Amniotic epithelial cell (primary cell): ENCODE measurements around the gene SHISA9.
"Not testable (repeated sequence)": the region's sequence is repeated elsewhere in the genome, so short reads cannot be mapped to it uniquely, and the experiment has no call there.

ENCODE experiments used
- DNase-seq: peaks from one replicate; pipeline ENCODE4 v3.0.0-alpha.2; 2010; ENCODE audit warnings: low read depth

The SHISA9 gene

DNA sequence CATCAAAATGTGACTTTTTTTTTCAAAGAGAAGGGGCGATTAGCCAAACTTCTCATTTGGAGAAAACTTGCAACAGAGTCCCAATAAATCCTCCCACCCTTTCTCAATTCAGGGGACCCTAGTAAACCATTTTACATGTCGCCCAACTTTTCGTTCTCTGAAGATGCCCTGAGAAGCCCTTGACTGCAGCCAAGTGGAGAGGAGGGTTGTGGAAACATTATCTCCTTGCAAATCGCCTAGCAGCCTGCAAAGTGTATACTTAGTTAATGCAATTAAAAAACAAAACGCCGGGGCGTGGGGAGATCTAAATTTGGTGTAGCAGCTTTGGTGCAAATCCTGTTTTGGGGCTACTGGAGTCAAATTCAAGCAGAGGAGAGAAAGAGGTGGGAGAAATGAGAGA lies 1.2 kb upstream of the SHISA9 start:
- no peak for DNase-seq

DNA sequence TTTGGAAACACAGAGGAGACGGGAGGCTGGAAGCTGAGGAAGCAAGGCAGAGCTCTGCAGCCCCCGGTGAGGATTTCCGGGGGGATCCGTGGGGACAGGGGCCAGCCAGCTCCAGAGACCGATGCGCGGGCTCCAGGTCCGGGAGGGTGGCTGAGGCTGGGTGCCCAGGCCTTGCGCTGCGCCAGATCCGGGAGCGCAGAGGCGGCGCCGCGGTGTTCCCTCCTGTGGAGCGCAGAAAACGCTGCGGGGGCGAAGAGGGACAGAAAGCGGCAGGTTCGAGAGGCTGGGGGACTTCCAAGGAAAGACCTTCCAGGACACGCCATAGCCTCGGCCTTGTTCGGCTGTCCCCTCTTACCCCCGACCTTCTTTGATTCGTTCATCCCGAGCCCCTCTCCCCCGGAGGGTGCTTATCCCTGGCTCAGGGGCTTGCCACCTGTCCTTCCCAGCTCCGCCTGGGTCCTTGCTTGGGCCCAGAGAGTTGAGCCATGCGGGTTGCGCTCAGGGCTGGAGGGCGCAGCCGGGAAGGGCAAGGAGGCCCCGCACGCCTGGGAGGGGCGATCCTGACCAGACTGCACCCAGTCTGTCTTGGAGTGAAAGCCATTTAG lies 697 bp upstream of the SHISA9 start:
- no peak for DNase-seq

DNA sequence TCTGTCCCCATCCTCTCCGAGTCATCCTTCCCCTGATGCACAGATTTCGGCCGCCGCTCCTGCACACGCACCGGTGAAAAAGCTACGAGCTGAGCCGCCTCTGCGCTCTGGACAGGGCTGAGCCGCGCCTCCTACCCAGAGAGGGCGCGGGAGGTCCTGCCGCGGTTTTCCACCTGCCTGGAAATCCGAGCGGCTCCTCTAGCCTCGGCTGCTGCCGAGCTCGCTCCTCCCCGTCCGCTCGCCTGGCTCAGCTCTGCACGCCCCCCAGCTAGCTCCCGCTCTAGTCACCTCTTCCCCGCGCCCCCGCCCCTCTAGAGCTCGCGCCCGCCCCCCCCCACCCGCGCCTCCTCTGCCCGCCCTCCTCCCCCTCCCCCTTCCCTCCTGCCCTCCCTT lies 198 bp upstream of the SHISA9 start:
- no peak for DNase-seq

DNA sequence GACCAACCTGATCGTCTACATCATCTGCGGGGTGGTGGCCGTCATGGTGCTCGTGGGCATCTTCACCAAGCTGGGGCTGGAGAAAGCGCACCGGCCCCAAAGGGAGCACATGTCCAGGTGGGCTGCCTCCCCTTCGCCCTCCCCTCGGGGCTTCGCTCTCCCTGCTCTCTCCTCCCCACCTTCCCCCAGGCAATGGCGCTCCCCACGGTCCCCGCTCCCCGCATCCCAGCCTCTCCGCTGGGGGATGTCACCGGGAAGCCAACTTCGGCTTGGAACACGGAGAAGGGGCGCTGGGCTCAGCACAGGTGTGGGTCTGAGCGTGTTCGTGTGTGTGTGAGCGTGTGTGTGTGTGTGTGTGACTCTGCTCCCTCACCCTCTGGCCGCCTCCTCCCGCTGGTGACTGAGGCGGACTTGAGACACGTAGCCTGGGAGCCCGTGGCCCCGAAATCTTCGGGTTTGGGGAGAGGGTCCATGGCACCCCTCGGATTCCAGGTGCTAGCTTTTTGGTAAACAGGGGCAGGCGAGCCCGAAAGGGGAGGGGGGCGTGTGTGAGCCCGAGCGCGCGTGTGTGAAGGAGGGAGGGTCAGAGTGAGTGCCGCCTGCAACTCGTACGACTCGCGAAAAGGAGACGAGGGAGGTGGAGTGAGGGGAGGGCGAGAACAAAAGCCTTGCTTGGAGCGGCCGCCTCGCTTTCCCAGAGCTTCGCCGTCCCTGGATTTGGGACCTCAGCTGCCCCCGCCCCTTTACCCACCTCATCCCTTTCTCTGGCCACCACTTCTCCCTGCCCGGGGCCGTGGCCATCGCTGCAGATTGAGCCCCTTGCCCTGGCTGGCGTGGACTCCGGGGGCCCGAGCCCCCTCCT lies 1.3 kb downstream of the SHISA9 start:
- no peak for DNase-seq

DNA sequence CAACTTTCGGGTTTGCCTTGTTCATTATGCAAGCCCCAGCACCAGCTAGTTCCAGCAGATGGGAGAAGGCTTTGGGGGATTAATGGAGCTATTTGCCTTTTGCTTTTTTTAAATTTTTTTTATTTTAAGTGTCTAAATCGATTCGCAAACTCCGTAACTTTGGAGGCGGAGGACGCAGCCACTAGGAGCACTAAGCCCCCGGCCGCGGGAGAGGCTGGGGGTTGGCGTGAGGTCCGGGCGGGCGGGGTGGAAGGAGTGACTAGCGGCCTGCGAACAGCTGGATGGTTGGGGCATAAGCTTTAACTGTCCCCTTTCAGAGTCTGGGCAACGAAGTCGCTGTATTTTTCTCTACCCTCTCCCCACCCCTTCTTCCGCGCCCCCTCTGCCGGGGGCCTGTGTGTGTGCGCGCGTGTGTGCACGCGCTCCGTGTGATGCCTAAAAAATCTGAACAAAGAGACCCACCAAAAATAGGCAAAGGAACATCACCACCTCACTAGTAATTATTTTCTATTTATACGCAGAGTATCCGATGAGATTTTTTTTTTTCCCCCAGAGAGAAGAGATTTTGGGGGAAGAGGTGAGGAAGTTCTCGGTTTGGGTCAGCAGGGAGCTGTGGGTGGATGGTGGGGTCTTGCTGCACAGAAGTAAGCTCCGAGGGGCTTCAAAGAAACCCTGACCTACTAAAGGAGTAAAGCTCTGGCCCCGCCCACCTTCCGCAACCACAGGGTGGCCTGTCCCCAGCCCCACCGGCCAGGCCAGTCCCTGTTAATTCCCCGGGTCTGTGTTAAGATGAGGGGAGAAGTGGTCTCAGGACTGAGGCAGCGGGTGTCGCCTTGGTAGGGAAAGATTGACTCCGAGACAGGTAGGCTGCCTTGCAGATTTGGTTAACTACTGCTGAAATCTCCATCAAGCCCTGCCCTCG lies 2.3 kb downstream of the SHISA9 start:
- no peak for DNase-seq

DNA sequence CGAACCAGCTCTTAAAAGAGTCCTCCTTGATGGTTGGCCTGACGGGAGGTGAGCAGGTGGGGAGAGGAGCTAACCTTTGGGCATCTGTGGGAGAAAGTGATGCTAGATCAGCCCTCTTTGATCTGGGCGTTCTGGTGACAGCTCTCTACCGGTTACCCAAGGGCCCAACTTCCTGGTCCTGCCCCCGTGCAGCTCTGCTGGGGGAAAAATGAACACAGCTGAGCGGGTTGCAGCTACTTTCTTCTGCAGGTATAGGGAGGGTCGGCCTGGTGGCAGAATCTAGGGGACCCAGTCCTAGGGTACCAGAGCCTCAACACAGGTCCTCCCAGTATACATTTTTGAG lies 2.9 kb downstream of the SHISA9 start:
- no peak for DNase-seq

DNA sequence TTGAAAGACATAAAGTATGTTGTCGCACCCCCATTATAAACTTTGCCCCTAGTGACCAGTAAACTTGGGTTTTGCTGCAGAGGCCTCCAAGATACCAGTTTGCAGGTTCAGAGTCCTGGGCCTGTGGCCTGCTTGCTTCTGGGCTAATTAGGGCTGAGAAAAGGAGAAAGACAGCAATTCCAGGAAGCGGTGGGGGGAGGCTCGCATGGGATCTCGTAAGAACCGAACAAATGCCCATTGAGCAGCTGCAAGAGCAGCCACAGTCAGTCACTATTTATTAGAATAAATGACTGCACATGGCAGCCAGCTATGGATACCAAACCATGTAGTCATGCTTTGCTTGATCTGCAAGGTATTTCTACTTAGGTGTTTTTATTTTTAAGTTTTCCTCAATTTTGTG lies 4.9 kb downstream of the SHISA9 start:
- DNase-seq, result no peak

DNA sequence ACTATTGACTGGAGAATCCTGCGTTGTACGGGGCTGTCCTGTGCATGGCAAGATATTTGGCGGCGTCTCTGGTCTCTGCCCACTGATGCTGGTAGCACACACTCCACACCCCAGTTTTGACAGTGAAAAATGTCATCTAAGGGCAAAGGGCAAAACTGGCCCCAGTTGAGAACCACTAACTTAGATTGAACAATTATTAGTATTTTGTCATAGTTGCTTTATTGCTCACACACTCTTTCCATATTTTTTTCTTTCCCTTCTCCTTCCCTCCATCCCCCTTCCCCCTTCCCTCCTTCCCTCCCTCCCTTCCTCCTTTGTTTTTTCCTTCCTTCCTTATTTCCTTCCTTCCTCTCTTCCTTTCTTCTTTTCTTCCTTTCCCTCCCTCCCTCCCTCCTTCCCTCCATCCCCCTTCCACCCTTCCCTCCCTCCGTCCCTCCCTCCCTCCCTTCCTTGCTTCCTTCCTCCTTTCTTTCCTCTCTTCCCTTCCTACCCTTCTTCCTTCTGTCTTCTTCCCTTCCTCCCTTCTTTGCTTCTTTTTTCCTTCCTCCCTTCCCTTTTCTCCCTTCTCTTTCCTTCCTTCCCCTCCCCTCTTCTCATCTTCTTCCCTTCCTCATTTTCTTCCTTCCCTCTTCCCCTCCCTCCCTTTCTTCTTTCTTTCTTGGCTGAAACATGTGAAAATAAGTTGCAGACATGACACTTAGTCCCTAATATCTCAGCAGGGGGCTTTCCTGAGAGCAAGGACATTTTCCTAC lies 5.5 kb downstream of the SHISA9 start:
- no peak for DNase-seq

DNA sequence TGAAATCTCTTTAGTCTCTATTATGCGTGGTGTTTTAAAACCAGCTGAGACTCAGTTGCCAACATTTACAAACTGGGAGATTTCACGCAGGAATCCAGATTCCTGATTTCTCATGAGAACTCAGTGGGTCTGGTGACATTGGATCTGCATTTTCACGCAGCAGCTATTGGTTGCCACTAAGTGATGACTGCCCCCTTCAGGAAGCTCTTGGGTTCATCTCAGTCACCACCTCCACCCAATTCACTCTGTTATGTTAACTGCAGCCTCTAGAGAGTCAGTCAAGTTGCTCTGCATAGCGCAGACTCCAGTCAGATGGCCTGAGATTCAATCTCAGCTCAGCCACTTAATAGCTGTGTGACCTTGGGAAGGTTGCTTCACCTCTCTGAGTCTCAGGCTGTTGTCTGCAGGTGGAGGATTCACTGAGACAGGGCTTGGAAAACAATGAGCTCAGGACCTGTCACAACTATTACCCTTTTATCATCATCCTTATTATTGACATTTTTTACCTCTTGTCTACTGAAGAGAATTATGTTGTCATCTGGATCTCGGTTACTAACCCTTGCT lies 6.4 kb downstream of the SHISA9 start:
- no peak for DNase-seq

DNA sequence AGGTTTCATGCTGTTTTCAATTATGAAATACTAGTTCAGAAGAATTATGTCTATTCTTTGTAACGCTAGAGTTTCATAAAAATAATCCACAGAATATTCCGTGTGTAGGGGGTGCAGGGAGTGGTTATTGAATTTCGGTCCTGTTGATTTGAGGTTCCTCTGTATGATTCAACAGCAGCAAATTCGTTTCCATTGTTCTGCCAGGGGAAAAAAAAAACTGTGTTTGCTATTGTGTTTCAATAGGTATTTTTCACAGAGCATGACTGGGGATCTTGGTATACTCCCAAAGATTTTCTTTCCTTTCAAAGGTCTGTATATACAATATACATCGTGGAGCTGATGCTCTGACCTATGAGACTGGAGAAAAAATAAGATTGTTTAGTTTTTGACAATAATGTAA lies 15.8 kb downstream of the SHISA9 start:
- DNase-seq, result no peak

DNA sequence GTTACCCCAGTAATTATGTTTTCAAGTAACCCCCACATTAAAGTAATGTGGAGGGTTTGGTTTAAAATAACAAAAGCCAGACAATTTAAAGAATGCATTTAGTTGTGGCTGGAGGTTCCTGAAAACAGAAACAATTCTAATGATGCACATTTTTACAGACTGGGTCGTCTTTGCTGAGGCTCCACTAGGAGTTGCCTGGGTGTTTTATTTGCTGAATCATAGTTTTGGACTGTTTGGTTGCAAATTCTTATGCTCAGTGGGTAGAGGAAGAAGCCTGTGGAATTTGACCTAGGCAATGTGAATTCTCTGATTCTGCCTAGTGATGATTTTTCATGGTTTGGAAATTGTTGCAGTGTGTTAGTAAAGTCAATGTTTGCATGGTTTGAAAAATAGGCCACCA lies 16.3 kb downstream of the SHISA9 start:
- DNase-seq, result no peak

DNA sequence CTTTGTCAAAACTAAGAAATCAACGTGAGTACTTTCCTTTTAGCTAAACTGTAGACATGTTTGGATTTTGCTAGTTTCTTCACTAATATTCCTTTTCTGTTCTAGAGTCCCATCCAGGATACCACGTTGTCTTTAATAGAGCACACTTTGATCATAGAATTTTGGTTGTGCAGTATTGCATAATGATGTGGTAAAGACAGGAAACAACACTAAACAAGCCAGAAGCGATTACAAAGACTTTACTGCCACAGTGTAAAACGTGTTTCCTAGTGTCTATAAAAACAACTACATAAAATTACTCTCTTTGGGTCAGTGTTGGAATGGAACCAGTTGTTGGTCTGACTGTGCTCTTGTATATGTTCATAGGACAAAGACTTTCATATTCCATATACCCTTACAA lies 19.3 kb downstream of the SHISA9 start:
- no peak for DNase-seq

DNA sequence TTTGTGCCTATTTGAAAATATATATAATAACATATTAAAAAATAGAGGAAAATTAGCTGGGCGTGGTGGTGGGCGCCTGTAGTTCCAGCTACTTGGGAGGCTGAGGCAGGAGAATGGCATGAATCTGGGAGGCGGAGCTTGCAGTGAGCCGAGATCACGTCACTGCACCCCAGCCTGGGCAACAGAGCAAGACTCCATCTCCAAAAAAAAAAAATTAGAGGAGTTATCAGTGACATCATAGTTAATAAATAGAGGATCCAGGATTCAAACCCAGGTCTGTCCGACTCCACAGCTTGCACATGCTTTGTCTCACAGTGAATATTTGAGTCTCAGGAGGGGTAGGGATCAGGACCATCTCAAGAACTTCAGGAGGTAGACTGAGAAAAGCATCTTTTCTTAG lies 22.2 kb downstream of the SHISA9 start:
- DNase-seq, result not testable (repeated sequence)

DNA sequence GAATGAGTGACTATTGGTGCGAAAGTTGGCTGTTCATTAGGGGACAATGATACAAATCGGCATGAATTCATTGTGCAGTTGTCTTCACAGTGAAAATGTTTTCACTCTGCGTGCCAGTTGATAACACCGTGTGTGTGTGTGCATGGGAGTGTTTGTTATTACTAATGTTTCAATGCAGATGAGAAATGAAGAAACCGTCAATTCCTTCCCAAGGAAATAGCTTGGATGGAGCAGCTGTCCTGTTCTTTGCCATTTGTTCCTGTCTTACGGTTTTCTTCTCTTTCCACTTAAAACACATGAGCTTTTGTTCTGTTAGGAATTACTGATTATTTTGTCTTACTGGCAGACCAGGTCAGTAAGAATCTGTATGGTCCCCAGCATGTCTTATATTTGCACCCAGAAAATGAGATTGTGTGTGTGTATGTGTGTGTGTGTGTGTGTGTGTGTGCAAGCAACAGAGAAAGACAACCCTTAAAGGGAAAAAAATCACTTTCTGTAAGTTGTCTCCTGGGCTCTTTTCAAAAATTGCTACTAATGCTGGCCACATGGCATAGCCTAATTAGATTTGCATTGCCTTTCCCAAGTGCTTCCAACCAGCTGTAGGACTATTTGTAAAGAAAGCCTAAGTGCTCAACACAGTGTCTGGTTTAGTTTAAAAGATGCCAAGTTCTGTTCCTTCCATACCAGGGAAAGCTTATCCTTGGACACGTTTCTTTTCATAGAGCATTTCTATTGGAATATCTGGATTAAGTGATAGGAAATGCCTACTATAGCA lies 23.8 kb downstream of the SHISA9 start:
- DNase-seq, result no peak

DNA sequence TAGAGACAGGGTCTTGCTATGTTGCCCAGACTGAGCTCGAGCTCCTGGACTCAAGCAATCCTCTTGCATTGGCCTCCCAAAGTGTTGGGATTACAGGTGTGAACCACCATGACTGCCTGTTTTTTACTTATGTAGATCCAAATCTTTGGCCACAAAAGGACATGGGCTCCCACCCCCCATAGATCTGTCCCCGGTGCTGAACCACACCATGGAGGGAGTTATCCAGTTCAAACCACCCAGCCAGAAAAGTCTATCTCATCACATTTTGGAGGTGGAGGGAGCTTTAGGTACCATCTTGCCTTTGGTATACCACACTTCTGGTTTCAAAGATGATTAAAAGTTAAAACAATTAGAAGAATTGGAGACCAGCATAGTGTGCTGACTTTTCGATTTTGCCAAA lies 26.2 kb downstream of the SHISA9 start:
- DNase-seq, result no peak

DNA sequence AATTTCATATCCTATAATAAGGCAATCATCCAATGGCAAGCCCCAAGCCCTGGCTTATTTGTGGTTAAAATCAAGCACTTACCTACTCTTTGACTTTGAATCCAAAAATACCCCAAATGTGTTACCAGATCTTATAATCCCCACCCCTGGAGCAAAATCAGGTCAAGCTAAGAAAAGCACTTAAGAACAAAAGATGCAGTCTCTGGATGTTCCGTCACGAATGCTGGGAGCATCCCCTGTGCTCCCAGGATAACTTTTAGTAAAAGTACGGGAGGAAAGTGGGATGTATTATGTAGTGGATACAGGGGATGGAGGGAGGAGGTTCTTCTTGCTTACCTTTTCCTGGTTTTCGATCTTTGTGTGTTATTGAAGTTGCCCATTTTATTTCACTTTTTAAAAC lies 29.5 kb downstream of the SHISA9 start:
- no peak for DNase-seq

DNA sequence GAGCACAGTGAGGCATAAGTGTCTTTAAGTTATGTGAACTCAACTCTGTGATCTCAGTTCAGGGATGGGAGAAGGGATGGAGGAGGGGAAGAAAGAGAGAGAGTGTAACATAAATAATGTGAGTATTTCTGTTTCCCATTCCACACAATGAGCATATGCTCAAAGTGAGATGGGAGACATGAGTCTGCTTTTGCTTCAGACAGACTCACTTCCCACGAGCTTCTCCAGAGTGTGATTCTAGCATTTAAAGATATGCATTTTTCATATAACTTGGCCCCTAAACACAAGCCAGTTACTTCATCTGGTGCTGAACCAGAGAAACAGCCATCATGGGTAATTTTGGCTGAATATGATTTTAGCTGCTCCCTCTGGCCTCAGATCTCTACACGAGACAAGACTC lies 35.0 kb downstream of the SHISA9 start:
- DNase-seq, result no peak

DNA sequence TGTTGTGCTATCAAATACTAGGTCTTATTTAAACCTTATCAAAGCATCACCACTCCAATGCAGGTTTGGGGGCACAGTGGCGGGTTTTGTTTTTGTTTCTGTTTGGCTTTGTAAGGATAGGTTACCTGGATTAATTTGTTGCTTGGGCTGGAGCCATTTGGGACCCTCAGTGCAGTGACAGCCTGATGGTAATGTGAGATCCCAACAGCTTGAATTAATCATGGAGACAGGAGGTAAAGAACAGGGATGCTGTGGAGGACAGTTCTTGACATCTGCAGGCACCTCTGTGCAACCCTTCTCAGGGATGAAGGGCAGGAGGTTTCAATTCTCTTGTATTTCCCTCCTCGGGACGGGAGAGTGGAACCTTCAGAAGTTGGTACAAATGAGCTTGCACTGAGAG lies 40.5 kb downstream of the SHISA9 start:
- DNase-seq, result no peak

DNA sequence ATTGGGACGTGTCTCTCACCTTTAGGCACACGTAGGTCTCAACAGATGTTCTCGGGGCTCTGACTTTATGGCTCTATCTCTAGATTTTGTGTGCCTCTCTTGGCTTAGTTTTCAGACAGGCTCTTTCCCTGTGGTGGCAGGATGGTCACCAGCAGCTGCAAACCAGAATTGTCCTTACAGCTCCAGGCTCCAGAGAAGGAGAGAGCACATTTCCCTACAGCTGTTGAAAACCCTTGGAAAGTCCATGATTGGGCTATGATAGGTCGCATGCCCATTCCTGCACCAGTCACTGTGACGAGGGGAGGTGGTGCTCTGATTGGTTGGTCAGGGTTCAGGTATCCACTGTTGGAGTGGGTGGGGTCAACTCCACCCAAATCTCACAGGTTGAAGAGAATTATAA lies 41.5 kb downstream of the SHISA9 start:
- no peak for DNase-seq

DNA sequence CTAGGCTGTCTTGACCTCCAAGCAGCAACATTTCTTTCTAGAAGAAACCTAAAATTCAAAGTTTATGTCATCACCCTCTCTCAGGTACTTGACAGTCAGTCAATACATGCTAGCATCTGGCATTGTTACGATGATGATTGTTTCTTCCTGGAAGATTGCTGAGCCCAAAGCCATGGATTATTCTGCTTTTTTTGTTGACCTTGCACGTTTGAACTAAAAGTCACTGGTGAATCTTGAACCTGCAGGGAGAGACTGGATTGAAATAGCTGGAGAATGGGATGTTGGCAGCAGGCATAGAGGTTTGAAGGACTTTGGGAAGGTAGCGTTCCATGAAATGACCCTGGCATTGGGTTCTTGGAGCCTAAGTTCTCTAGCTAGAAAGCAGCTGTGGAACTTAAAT lies 42.9 kb downstream of the SHISA9 start:
- no peak for DNase-seq

DNA sequence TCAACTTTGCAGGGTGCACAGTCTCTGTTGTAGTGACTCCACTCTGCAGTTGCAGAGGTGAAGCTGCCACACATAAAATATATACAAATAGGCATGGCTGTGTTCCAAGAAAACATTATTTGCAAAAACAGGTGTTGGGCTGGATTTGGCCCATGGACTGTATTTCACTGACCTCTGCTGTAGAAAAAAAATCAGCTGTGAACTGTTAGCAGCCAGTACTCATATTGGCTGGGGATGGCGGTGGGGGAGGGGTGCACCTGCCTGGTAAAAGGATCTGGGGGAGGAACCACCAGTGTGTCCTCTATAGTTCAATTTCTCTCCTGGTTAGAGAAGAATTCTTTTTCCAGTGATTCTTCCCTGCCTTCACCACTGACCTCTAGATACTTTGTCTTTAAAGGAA lies 50.0 kb downstream of the SHISA9 start:
- DNase-seq, result no peak
